Fibroblast of lung (primary cell): Measurements from ENCODE around the gene HS6ST2. TPM values are rescaled to one million over a fixed set of nuclear protein-coding genes. Genes with fewer than 3 reads are reported as not detected.

Experiments used
- DNase-seq, 2 donors: peaks; one replicate each; pipeline versions ENCODE4 v3.0.0 to v3.0.0-alpha.2; 2010; ENCODE audit warnings: low read depth in 2 of 2
- H2AFZ ChIP-seq: 2 replicates; pipeline ENCODE4 v1.5.1; 2012; ENCODE audit warnings: low read length, control low read depth, inconsistent platforms
- H3K27ac ChIP-seq: 2 replicates; pipeline ENCODE4 v1.5.1; 2011; ENCODE audit warnings: low read length, control low read depth; ENCODE audit not compliant: insufficient read depth
- H3K27me3 ChIP-seq: 2 replicates; pipeline ENCODE4 v1.5.1; 2011; ENCODE audit warnings: mild to moderate bottlenecking, low read length; ENCODE audit not compliant: control insufficient read depth, insufficient read depth
- H3K36me3 ChIP-seq: 2 replicates; pipeline ENCODE4 v1.5.1; 2011; ENCODE audit warnings: low read length; ENCODE audit not compliant: control insufficient read depth, insufficient read depth
- H3K4me1 ChIP-seq: 2 replicates; pipeline ENCODE4 v1.5.1; 2011; ENCODE audit warnings: low read length; ENCODE audit not compliant: control insufficient read depth, insufficient read depth; ENCODE audit errors: extremely low read depth
- H3K4me2 ChIP-seq: 2 replicates; pipeline ENCODE4 v1.5.1; 2011; ENCODE audit warnings: low read length, control low read depth; ENCODE audit not compliant: insufficient read depth; ENCODE audit errors: extremely low read depth
- H3K4me3 ChIP-seq, 4 experiments: fragments of 200-600 bp in 1 of 4; sonication (generic) in 1 of 4; replicated peaks in 1 of 4; 2 replicates each; pipeline ENCODE4 v1.5.1; 2011 to 2016; ENCODE audit warnings: low read length in 4 of 4, low read depth in 3 of 4, mild to moderate bottlenecking in 3 of 4, control low read depth in 2 of 4, inconsistent platforms in 1 of 4, mixed read lengths in 1 of 4; ENCODE audit not compliant: insufficient read depth in 1 of 4; ENCODE audit errors: control extremely low read depth in 1 of 4
- H3K79me2 ChIP-seq: 2 replicates; pipeline ENCODE4 v1.5.1; 2012; ENCODE audit warnings: mild to moderate bottlenecking, low read length, inconsistent platforms; ENCODE audit not compliant: control insufficient read depth, insufficient read depth
- H3K9ac ChIP-seq: 2 replicates; pipeline ENCODE4 v1.5.1; 2011; ENCODE audit warnings: mild to moderate bottlenecking, low read length, control low read depth; ENCODE audit not compliant: insufficient read depth
- H3K9me3 ChIP-seq: 2 replicates; pipeline ENCODE4 v1.5.1; 2012; ENCODE audit warnings: low read depth, low read length; ENCODE audit not compliant: control insufficient read depth, insufficient read depth
- H4K20me1 ChIP-seq: 2 replicates; pipeline ENCODE4 v1.5.1; 2011; ENCODE audit warnings: low read length; ENCODE audit not compliant: control insufficient read depth, insufficient read depth; ENCODE audit errors: extremely low read depth
- EZH2 ChIP-seq: IDR thresholded peaks from 2 replicates; pipeline ENCODE4 v1.5.1; 2012; ENCODE audit warnings: low read length, control low read depth, mild to moderate bottlenecking; ENCODE audit errors: missing control alignments
- polyA plus RNA-seq, 2 donors: library from polyadenylated mRNA; depleted of rRNA in 1 of 2; stranded (reverse) in 1 of 2; unstranded in 1 of 2; fragments of >200 nt; gene quantifications; 2 replicates each; pipeline ENCODE4 v1.2.1, GENCODE V29; 2011 to 2012; ENCODE audit warnings: missing spikeins in 1 of 2
- total RNA-seq: library from RNA; depleted of rRNA; stranded (reverse); fragments of >200 nt; gene quantifications from 2 replicates; pipeline ENCODE4 v1.2.1, GENCODE V29; 2014
- TF ChIP-seq, protein P1 (sequence below), 2 donors: IDR thresholded peaks in 1 of 2; conservative IDR thresholded peaks in 1 of 2; 1 replicate in 1 of 2; 2 replicates in 1 of 2; pipeline ENCODE4 v1.5.1; 2011 to 2012; ENCODE audit warnings: low read length in 2 of 2, control low read depth in 1 of 2, inconsistent platforms in 1 of 2, low read depth in 1 of 2, mild to moderate bottlenecking in 1 of 2

Gene HS6ST2
- total and polyA plus RNA-seq, 2 donors (not counting 1 experiment from before 2014, with no cell fraction given), result 0.01 to 0.17 TPM

DNA sequence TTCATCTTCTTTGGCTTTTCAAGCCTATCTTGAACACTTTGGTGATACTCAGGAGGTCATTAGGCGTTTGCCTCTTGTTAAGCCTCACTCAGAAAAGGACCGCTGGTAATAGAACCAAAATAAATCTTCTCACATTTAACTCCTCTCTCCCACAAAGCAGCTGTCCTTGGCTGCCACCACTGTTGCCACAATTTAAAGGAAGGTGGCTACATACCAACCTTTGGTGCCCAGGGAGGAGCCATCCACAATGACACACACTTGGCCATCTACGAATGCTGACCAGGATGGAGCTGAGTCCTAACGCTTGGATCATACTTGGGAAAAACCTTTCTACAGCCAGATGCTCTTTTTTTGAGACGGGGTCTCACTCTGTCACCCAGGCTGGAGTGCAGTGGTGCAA, 210.2 kb downstream of the HS6ST2 start:
- Histone ChIP-seq H3K4me2 (no peak overlapping the region), H3K36me3 (no peaks in the 10 kb centered on the region), H3K79me2 (no peaks in the 10 kb centered on the region), H3K4me1 (no peaks in the 10 kb centered on the region), H3K9ac (no peak overlapping the region), H3K27ac (no peak overlapping the region), H4K20me1 (no peaks in the 10 kb centered on the region), H2AFZ (no peak overlapping the region), H3K9me3 (no peaks in the 10 kb centered on the region), H3K4me3 (no peak overlapping the region), H3K27me3 (no peaks in the 10 kb centered on the region)
- TF ChIP-seq EZH2, result no peak
- TF ChIP-seq, protein P1, sequence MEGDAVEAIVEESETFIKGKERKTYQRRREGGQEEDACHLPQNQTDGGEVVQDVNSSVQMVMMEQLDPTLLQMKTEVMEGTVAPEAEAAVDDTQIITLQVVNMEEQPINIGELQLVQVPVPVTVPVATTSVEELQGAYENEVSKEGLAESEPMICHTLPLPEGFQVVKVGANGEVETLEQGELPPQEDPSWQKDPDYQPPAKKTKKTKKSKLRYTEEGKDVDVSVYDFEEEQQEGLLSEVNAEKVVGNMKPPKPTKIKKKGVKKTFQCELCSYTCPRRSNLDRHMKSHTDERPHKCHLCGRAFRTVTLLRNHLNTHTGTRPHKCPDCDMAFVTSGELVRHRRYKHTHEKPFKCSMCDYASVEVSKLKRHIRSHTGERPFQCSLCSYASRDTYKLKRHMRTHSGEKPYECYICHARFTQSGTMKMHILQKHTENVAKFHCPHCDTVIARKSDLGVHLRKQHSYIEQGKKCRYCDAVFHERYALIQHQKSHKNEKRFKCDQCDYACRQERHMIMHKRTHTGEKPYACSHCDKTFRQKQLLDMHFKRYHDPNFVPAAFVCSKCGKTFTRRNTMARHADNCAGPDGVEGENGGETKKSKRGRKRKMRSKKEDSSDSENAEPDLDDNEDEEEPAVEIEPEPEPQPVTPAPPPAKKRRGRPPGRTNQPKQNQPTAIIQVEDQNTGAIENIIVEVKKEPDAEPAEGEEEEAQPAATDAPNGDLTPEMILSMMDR (conservative IDR thresholded peaks at IDR 0.05 in 1 of 2, IDR thresholded peaks at IDR 0.05 in 1 of 2; ENCODE audit: low read depth in 1 of 2, low read length in 2 of 2), result no peak
- DNase-seq, result no peak

DNA sequence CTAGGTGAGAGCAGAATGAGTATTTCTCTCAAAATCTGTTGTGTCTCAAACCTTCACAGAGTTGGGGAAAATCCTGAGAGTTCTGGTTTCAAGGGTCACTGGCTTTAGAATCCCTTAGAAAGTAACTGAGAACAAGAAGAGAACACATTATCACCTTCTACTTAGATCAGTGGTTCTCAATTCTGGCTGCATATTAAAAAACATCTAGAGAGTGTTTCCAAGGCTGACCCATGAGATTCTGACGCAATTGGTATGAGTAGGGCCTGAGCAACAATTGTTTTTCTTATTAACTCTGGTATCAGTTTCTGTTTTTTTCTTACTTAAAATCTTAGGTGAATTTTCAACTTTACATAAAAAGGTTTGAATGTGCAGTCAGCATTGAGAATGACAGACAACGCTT, 212.8 kb downstream of the HS6ST2 start:
- Histone ChIP-seq H3K27ac (no peak overlapping the region), H3K27me3 (no peaks in the 10 kb centered on the region), H4K20me1 (no peaks in the 10 kb centered on the region), H3K4me2 (no peak overlapping the region), H3K36me3 (no peaks in the 10 kb centered on the region), H3K9me3 (no peaks in the 10 kb centered on the region), H3K4me1 (no peaks in the 10 kb centered on the region), H3K9ac (no peak overlapping the region), H3K4me3 (no peak overlapping the region), H3K79me2 (no peaks in the 10 kb centered on the region), H2AFZ (no peak overlapping the region)
- TF ChIP-seq, protein P1 (conservative IDR thresholded peaks at IDR 0.05 in 1 of 2, IDR thresholded peaks at IDR 0.05 in 1 of 2; ENCODE audit: low read depth in 1 of 2, low read length in 2 of 2), result no peak
- no peak for TF ChIP-seq EZH2
- no peak for DNase-seq

DNA sequence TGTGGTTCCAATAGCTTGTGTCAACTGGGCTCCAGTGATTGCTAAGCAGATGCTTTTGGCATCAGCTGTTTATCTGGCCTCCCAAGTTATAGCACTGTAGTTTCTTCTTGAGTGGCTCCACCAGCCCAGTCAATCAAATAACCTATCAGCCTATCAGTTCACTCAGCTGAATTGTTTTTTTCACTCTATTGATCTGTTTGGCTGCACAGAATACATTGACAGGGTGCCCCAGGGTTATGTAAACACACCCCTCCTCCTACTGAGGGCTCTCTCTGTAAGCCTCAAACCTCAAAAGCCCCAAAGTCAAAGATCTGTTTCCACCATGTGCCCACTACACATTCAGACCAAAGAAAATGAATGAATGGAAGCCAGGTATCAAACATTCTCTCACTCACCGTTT, 214.0 kb downstream of the HS6ST2 start:
- TF ChIP-seq, protein P1 (conservative IDR thresholded peaks at IDR 0.05 in 1 of 2, IDR thresholded peaks at IDR 0.05 in 1 of 2; ENCODE audit: low read depth in 1 of 2, low read length in 2 of 2), result no peak
- no peak for TF ChIP-seq EZH2
- no peak for DNase-seq
- no peaks in the 10 kb centered on the region for H4K20me1 ChIP-seq
- H2AFZ ChIP-seq, result no peak overlapping the region
- H3K9me3 ChIP-seq, result no peaks in the 10 kb centered on the region
- no peak overlapping the region for H3K4me2 ChIP-seq
- no peak overlapping the region for H3K27ac ChIP-seq
- no peaks in the 10 kb centered on the region for H3K4me1 ChIP-seq
- no peaks in the 10 kb centered on the region for H3K79me2 ChIP-seq
- no peak overlapping the region for H3K9ac ChIP-seq
- no peak overlapping the region for H3K4me3 ChIP-seq
- H3K27me3 ChIP-seq, result no peaks in the 10 kb centered on the region
- no peaks in the 10 kb centered on the region for H3K36me3 ChIP-seq
